Measurements from ENCODE around the gene PSD4.

PSD4 gene

DNA sequence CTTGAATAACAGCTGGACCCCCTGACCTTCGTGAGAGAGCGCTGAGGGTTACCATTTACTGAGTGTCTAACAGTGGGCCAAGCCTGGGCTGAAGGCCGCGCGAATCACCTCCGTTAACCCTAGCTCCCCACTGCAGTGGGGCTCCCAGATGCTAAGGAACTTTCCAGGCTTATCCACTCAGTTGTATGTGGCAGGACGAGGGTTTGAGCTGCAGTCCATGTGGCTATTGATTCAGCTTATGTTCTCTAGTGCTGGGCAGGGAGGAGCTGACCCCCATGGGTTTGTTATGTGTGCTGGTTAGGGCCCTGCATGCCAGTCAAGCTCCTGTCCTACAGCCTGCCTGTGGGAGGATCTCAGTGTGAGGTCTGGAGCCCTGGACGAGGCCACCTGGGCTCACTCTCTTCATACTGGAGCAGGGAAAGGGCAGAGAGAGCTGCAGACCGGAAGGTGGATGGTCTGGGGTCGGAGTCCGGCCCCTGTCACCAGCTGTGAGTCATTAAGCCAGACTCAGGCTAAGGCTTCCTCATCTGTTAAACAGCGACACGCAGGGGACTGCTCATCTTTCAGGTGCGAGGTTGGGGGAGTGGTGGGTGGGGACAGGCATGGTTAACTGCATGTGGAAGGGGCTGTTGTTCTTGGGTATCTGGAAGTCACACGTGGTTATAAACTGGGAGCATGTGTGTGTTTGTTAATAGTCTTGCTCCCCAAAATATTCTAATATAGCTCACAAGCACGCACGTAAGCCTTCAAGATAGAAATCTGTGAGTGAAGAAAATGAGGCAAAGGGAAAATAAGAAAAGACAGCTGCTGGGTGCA, 6.6 kb downstream of the PSD4 start:
- no peak for DNase-seq
- H3K9me3 Mint-ChIP-seq = no peaks in the 10 kb centered on the region
- H3K4me1 Mint-ChIP-seq = peaks cover 32% of the 10 kb centered on the region
- peaks cover 19% of the 10 kb centered on the region for H3K27me3 Mint-ChIP-seq (ENCODE audit: low read depth, poor library complexity)
- no peak overlapping the region for H3K4me3 Mint-ChIP-seq
- TF ChIP-seq, protein P1, sequence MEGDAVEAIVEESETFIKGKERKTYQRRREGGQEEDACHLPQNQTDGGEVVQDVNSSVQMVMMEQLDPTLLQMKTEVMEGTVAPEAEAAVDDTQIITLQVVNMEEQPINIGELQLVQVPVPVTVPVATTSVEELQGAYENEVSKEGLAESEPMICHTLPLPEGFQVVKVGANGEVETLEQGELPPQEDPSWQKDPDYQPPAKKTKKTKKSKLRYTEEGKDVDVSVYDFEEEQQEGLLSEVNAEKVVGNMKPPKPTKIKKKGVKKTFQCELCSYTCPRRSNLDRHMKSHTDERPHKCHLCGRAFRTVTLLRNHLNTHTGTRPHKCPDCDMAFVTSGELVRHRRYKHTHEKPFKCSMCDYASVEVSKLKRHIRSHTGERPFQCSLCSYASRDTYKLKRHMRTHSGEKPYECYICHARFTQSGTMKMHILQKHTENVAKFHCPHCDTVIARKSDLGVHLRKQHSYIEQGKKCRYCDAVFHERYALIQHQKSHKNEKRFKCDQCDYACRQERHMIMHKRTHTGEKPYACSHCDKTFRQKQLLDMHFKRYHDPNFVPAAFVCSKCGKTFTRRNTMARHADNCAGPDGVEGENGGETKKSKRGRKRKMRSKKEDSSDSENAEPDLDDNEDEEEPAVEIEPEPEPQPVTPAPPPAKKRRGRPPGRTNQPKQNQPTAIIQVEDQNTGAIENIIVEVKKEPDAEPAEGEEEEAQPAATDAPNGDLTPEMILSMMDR (IDR thresholded peaks at IDR 0.05) = no peak
- H3K27ac Mint-ChIP-seq = no peak overlapping the region
- H3K36me3 Mint-ChIP-seq (ENCODE audit: low read depth) = no peaks in the 10 kb centered on the region

DNA sequence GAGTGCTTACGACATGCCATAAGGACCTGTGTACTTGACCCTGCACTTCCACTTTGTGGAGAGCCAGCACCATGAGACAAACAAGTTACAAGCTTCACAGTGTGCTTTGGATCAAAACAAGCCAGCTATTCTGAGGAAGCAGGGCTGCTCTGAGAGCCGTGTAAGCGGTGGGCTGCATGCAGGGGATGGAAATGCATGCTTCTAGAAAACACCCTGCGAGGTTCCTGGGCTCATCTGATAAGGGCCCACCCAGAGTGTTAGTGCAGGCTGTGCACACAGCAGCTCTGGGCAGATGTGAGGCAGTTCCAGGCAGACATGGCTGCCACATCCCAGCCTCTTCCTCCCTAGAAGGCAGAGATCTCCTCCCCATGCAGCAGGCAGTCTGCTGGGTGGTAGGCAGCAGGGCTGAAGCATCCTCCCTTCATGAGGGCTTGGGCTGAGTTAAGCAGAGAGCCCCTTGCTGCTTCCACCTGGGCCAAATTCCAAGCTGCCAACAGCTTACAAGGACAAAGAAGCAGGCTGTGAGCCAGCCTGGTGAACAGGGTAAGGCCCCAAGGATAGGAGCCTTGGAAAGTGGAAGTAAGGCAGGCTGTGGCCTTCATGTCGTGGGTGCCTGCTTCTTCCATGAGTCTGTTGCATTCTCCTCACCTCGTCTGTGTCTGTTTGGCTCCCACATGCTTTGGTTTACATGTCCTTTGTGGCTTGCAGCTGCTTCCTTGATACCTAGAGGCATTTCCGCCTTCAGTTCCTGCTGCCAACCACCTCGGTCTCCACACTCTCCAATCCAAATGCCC, 7.7 kb downstream of the PSD4 start:
- no peak for DNase-seq
- Mint-ChIP-seq H3K36me3 (ENCODE audit: low read depth) (no peaks in the 10 kb centered on the region), H3K4me1 (peaks cover 34% of the 10 kb centered on the region), H3K27me3 (ENCODE audit: low read depth, poor library complexity) (peaks cover 23% of the 10 kb centered on the region), H3K4me3 (no peak overlapping the region), H3K27ac (no peak overlapping the region), H3K9me3 (no peaks in the 10 kb centered on the region)
- TF ChIP-seq, protein P1 (IDR thresholded peaks at IDR 0.05) = no peak

DNA sequence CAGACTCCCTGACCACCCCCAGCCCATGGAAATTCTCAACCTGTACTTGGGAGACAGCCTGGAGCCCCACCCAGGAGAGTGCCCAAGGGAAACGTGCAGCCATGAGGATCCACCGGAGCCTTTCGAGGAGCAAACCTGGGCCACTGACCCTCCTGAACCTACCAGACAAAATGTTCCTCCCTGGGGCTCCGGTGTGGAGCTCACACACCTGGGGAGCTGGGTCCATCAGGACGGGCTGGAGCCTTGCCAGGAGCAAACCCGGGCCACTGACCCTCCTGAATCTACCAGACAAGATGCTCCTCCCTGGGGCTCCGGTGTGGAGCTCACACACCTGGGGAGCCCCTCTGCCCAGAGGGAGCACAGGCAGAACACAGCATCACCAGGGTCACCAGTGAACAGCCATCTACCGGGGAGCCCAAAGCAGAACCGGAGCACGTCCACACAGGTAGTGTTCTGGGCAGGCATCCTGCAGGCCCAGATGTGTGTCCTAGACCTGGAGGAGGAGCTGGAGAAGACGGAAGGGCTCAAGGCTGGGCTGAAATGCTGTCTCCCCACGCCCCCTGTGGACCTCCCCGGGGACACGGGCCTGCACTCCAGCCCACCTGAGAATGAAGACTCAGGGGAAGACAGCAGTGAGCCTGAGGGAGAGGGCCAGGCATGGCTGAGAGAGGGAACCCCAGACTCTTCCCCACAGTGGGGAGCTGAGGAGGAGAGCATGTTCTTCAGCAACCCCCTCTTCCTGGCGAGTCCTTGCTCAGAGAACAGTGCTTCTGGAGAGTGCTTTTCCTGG, 8.9 kb downstream of the PSD4 start:
- H3K27me3 Mint-ChIP-seq (ENCODE audit: low read depth, poor library complexity) = peaks cover 24% of the 10 kb centered on the region
- no peak overlapping the region for H3K4me3 Mint-ChIP-seq
- H3K9me3 Mint-ChIP-seq = no peaks in the 10 kb centered on the region
- no peaks in the 10 kb centered on the region for H3K36me3 Mint-ChIP-seq (ENCODE audit: low read depth)
- no peak overlapping the region for H3K27ac Mint-ChIP-seq
- H3K4me1 Mint-ChIP-seq = peaks cover 37% of the 10 kb centered on the region
- TF ChIP-seq, protein P1 (IDR thresholded peaks at IDR 0.05) = no peak
- DNase-seq = no peak

DNA sequence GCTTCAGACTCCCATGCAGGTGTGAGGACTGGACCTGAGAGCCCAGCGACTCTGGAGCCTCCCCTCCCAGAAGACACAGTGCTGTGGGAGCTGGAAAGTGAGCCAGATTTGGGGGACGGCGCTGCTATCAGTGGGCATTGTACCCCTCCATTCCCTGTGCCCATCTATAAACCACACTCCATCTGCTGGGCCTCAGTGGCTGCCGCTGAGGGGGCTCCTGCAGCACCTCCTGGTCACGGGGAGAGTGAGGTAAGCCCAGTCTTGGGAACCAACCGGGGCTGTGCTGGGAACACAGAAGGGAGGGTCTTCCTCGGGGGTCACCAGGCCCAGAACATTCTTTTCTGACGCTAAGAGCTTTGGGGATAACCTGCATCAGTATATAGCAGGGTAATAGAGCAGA, 9.5 kb downstream of the PSD4 start:
- no peak for DNase-seq
- Mint-ChIP-seq H3K4me3 (no peak overlapping the region), H3K4me1 (peaks cover 40% of the 10 kb centered on the region), H3K27me3 (ENCODE audit: low read depth, poor library complexity) (peaks cover 24% of the 10 kb centered on the region), H3K9me3 (no peaks in the 10 kb centered on the region), H3K36me3 (ENCODE audit: low read depth) (no peaks in the 10 kb centered on the region), H3K27ac (no peak overlapping the region)
- TF ChIP-seq, protein P1 (IDR thresholded peaks at IDR 0.05) = no peak

DNA sequence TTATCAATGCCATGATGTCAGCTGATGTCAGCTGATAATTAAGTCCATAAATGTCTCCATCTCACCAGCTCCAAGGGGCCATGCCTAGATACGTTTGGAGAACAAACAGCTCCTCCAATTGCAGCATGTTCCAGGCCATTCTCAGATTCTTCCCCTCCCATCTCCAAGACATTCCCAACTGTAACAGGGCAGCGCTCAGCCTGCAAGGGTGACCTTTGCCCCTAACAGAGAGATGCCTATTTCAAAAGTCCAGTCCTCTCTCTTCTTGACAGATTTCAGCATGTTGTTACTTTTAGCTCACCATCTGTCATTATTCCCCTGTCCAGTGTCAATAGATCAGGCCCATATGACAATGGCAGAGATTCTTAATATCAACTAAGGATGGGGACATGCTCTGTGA, 9.9 kb downstream of the PSD4 start:
- Mint-ChIP-seq H3K4me3 (no peak overlapping the region), H3K9me3 (no peaks in the 10 kb centered on the region), H3K4me1 (peaks cover 40% of the 10 kb centered on the region), H3K27ac (no peak overlapping the region), H3K36me3 (ENCODE audit: low read depth) (no peaks in the 10 kb centered on the region), H3K27me3 (ENCODE audit: low read depth, poor library complexity) (peaks cover 24% of the 10 kb centered on the region)
- TF ChIP-seq, protein P1 (IDR thresholded peaks at IDR 0.05) = no peak
- DNase-seq = no peak
